Measurements from ENCODE around the gene CGREF1.
A peak's percentile ranks its signal among the peaks of the same experiment; 100 is the strongest.

The CGREF1 gene

GRCh38 chr2:27109083-27109482 lies 9.8 kb downstream of the CGREF1 start:
- no peaks in the 10 kb centered on the region for H3K36me3 Mint-ChIP-seq (ENCODE audit: low read depth)
- no peak overlapping the region for H3K4me3 Mint-ChIP-seq
- no peaks in the 10 kb centered on the region for H3K4me1 Mint-ChIP-seq (ENCODE audit: low read depth)
- peaks cover 14% of the 10 kb centered on the region for H3K27me3 Mint-ChIP-seq
- no peak overlapping the region for H3K27ac Mint-ChIP-seq
- no peaks in the 10 kb centered on the region for H3K9me3 Mint-ChIP-seq
- DNase-seq, result no peak

DNA sequence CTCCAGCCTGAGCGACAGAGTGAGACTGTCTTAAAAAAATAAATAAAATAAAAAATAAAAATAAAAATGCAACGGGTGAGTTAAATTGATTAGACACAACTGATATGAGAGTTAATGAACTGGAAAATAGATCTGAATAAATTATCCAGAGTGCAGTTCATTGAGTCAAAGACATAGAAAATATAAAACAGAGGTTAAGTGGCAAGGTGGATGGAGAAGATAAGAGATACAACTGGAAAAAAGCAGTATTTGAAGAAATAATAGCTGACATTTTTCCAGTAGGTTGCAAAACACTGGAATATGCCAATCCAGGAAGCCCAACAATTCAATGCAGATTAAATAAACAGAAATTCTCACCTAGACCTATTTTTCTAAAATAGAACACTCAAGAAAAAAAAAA lies 10.7 kb downstream of the CGREF1 start:
- Mint-ChIP-seq H3K4me1 (ENCODE audit: low read depth) (no peaks in the 10 kb centered on the region), H3K36me3 (ENCODE audit: low read depth) (no peaks in the 10 kb centered on the region), H3K27ac (no peak overlapping the region), H3K9me3 (no peaks in the 10 kb centered on the region), H3K4me3 (no peak overlapping the region), H3K27me3 (peaks cover 17% of the 10 kb centered on the region)
- DNase-seq, result no peak

GRCh38 chr2:27105981-27106380 lies 12.9 kb downstream of the CGREF1 start:
- no peak overlapping the region for H3K4me3 Mint-ChIP-seq

DNA sequence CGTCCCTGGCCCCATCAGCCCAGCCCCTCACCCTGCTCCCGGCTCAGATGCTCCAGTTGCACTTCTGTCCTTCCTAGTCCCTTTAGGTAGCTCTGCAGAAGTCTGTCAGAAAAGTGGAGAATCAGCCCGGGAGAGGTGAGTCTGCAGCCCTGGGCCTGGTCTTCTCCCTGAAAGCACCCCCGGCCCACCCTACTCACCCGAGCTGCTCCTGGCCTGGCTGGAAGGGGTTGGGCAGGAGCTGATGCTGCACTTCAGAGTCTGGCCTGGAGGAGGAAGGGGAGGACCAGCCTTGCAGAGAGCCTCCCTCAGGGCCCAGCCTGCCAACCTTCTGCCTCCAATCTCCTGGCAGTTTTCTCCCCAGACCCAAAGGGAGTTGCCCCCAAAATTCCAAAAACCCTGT lies 16.6 kb downstream of the CGREF1 start:
- no peak for DNase-seq
- Mint-ChIP-seq H3K27ac (no peak overlapping the region), H3K4me1 (ENCODE audit: low read depth) (peaks cover 2% of the 10 kb centered on the region), H3K9me3 (no peaks in the 10 kb centered on the region), H3K36me3 (ENCODE audit: low read depth) (peaks cover 9% of the 10 kb centered on the region), H3K27me3 (peaks cover 17% of the 10 kb centered on the region), H3K4me3 (no peak overlapping the region)

More at GRCh38 chr2:27105981-27106380, 12.9 kb downstream of the CGREF1 start:
- Mint-ChIP-seq H3K27me3 (peaks cover 17% of the 10 kb centered on the region), H3K27ac (no peak overlapping the region), H3K36me3 (ENCODE audit: low read depth) (no peaks in the 10 kb centered on the region), H3K9me3 (no peaks in the 10 kb centered on the region), H3K4me1 (ENCODE audit: low read depth) (no peaks in the 10 kb centered on the region)
- no peak for DNase-seq

GRCh38 chr2:27100036-27100435 lies 18.9 kb downstream of the CGREF1 start:
- H3K9me3 Mint-ChIP-seq, result no peaks in the 10 kb centered on the region
- peaks cover 9% of the 10 kb centered on the region for H3K36me3 Mint-ChIP-seq (ENCODE audit: low read depth)
- no peak overlapping the region for H3K27ac Mint-ChIP-seq
- DNase-seq, result no peak
- peaks cover 10% of the 10 kb centered on the region for H3K27me3 Mint-ChIP-seq
- H3K4me1 Mint-ChIP-seq (ENCODE audit: low read depth), result peaks cover 16% of the 10 kb centered on the region
- H3K4me3 Mint-ChIP-seq, result no peak overlapping the region

- H3K4me3 Mint-ChIP-seq, result no peak overlapping the region
- H3K9me3 Mint-ChIP-seq, result no peaks in the 10 kb centered on the region
- H3K27ac Mint-ChIP-seq, result no peak overlapping the region
- H3K27me3 Mint-ChIP-seq, result peaks cover 6% of the 10 kb centered on the region
- no peak for DNase-seq
- H3K4me1 Mint-ChIP-seq (ENCODE audit: low read depth), result peaks cover 16% of the 10 kb centered on the region
- peaks cover 9% of the 10 kb centered on the region for H3K36me3 Mint-ChIP-seq (ENCODE audit: low read depth)
Measured at GRCh38 chr2:27099334-27099955, 19.5 kb downstream of the CGREF1 start.

GRCh38 chr2:27097341-27097740 lies 21.6 kb downstream of the CGREF1 start:
- Mint-ChIP-seq H3K27ac (no peak overlapping the region), H3K4me3 (no peak overlapping the region), H3K9me3 (no peaks in the 10 kb centered on the region), H3K4me1 (ENCODE audit: low read depth) (peaks cover 16% of the 10 kb centered on the region), H3K27me3 (no peaks in the 10 kb centered on the region), H3K36me3 (ENCODE audit: low read depth) (peaks cover 9% of the 10 kb centered on the region)
- DNase-seq, result no peak

DNA sequence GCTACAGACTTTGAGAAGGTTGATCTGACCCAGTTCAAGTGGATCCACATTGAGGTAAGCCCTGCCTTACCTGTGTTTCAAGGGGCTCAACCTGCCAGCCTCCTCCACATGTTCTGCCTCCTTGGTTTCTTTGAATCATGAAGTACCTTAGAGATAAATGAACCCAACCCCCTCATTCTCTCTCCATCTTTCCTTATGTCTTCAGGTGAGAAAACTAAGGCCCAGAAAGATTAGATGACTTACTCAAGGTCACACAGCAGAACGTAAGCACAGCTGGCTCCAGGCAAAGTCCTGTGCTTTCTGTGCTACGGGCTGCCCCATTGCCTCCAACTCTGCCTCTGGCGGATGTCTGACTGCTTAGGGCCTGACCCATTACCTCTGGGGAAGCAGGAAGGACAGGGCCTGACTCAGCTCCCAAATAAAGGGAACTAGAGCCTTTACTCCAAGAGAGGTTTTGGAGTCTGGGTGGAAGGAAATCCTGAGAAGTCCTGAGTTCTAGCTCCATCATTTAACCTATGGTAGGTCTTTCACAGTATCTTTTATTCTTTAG lies 22.1 kb downstream of the CGREF1 start:
- H3K27me3 Mint-ChIP-seq, result no peaks in the 10 kb centered on the region
- DNase-seq, result no peak
- peaks cover 9% of the 10 kb centered on the region for H3K36me3 Mint-ChIP-seq (ENCODE audit: low read depth)
- H3K9me3 Mint-ChIP-seq, result no peaks in the 10 kb centered on the region
- no peak overlapping the region for H3K4me3 Mint-ChIP-seq
- H3K27ac Mint-ChIP-seq, result no peak overlapping the region
- peaks cover 16% of the 10 kb centered on the region for H3K4me1 Mint-ChIP-seq (ENCODE audit: low read depth)

- Mint-ChIP-seq H3K4me3 (peak overlapping the region; percentile 51), H3K27ac (no peak overlapping the region), H3K27me3 (no peaks in the 10 kb centered on the region), H3K9me3 (no peaks in the 10 kb centered on the region), H3K4me1 (ENCODE audit: low read depth) (peaks cover 16% of the 10 kb centered on the region), H3K36me3 (ENCODE audit: low read depth) (peaks cover 9% of the 10 kb centered on the region)
- DNase-seq, result peak; percentile 64
Measured at GRCh38 chr2:27095745-27096651, 22.9 kb downstream of the CGREF1 start.

DNA sequence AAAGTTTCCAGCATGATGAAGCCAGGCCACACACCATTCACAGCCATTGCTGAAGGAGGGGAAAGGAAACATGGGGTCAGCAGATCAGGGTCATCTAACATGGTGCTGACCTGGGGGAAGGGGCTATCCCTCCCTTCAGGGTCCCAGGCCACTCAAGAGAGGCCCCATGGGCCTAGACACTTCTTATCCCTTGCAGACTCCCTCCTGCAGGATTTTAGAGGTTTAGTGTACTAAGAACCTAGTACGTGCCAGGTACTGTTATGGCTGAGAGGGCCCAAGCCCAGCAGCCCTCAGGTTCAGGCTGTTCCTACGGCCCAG lies 23.5 kb downstream of the CGREF1 start:
- Mint-ChIP-seq H3K9me3 (no peaks in the 10 kb centered on the region), H3K4me3 (no peak overlapping the region)

GRCh38 chr2:27094353-27094984 lies 24.5 kb downstream of the CGREF1 start:
- DNase-seq, result no peak
- H3K9me3 Mint-ChIP-seq, result no peaks in the 10 kb centered on the region
- H3K36me3 Mint-ChIP-seq (ENCODE audit: low read depth), result peaks cover 5% of the 10 kb centered on the region
- H3K4me1 Mint-ChIP-seq (ENCODE audit: low read depth), result peaks cover 16% of the 10 kb centered on the region
- H3K27me3 Mint-ChIP-seq, result no peaks in the 10 kb centered on the region
- H3K27ac Mint-ChIP-seq, result no peak overlapping the region
- H3K4me3 Mint-ChIP-seq, result no peak overlapping the region

More for the DNA sequence above, 23.5 kb downstream of the CGREF1 start:
- DNase-seq, result no peak
- Mint-ChIP-seq H3K36me3 (ENCODE audit: low read depth) (peaks cover 9% of the 10 kb centered on the region), H3K4me1 (ENCODE audit: low read depth) (peaks cover 16% of the 10 kb centered on the region), H3K27ac (no peak overlapping the region), H3K27me3 (no peaks in the 10 kb centered on the region)

DNA sequence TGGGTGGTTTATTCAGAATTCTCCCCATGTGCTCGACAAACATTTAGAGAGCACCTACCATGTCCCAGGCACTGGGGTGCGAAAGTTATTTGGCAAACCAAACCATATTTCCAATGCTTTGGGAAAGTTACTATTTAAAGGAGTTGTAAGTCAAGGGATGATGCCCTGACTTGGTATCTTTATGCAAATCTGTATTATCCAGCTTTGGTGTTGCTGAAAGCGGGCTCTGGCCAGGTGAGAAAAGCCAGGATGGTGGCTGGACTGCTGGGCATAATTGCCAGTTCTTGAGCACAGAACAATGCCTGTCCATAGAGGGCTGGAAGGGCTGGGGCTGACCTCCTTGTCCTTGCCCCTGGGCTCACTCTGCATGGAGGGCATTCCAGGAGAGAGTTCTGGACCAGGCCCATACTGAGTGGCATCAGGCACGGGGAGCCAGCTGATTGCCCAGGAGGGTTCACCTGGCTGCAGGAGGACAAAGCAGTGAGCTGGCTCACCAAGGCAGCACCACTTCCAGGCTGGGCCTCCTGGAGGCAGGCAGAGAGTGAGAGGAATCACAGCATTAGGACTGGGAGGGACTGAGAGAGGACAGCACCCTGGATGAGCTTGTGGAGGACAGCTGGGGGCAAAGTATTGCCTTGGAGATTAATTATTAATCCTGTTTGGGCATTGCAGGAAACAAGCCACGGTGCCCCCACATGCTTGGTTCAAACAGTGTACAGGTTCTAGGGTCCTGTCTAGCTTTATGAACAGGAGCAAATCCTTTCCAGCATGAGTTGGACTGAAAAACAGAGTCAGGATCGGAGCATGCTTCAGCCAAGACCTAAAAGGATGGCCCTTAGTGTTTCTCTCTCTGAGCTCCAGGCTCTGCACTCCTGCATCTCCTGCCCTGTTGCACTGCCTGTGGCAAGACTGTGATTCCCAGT lies 25.2 kb downstream of the CGREF1 start:
- Mint-ChIP-seq H3K27ac (no peak overlapping the region), H3K9me3 (no peaks in the 10 kb centered on the region), H3K36me3 (ENCODE audit: low read depth) (peaks cover under 1% of the 10 kb centered on the region), H3K27me3 (no peaks in the 10 kb centered on the region), H3K4me3 (no peak overlapping the region), H3K4me1 (ENCODE audit: low read depth) (peaks cover 16% of the 10 kb centered on the region)
- DNase-seq, result no peak

GRCh38 chr2:27092696-27093429 lies 26.1 kb downstream of the CGREF1 start:
- no peaks in the 10 kb centered on the region for H3K27me3 Mint-ChIP-seq
- DNase-seq, result no peak
- no peak overlapping the region for H3K27ac Mint-ChIP-seq
- H3K4me1 Mint-ChIP-seq (ENCODE audit: low read depth), result peaks cover 15% of the 10 kb centered on the region
- no peaks in the 10 kb centered on the region for H3K9me3 Mint-ChIP-seq
- H3K36me3 Mint-ChIP-seq (ENCODE audit: low read depth), result no peaks in the 10 kb centered on the region
- no peak overlapping the region for H3K4me3 Mint-ChIP-seq
